GM19395 (cell line): ENCODE measurements around the gene CRISPLD2.

Source experiments
- ATAC-seq: cut with Tn5 transposase; IDR thresholded peaks from one replicate; pipeline ENCODE4 v1.9.1; 2021; ENCODE audit warnings: mild to moderate bottlenecking, moderate library complexity; ENCODE audit not compliant: unreplicated experiment

Gene CRISPLD2

DNA sequence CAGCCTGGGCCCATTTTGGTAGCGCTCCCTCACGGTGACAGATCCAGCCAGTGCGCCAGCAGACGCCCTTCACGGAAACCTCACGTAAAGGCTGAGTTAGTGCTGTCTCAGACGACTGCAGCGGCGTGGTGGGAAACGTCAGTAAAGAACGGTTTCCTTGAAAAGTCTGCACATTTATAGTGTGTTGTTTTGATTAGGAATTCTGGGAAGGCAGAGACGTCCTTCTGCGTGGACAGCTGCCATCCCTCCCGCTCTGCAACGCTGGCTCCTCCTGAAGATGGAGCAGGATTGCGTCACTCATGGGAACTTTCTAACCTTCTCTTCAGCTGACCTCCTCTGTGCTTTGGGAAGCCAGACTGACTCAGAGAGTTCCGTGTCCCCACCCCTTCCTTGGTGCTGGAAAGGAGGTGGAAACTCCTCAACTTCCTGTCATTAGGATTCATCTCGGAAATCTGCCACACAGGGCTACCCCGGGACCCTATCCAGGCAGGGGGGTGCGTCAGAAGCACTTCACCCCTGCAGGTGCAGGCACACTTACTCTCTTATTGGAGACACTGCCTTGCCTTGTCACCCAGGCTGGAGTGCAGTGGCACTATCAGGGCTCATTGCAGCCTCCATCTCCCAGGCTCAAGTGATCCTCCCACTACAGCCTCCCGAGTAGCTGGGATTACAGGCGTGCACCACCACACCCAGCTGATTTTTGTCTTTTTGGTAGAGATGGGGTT lies 24.3 kb upstream of the CRISPLD2 start:
- ATAC-seq = no peak

DNA sequence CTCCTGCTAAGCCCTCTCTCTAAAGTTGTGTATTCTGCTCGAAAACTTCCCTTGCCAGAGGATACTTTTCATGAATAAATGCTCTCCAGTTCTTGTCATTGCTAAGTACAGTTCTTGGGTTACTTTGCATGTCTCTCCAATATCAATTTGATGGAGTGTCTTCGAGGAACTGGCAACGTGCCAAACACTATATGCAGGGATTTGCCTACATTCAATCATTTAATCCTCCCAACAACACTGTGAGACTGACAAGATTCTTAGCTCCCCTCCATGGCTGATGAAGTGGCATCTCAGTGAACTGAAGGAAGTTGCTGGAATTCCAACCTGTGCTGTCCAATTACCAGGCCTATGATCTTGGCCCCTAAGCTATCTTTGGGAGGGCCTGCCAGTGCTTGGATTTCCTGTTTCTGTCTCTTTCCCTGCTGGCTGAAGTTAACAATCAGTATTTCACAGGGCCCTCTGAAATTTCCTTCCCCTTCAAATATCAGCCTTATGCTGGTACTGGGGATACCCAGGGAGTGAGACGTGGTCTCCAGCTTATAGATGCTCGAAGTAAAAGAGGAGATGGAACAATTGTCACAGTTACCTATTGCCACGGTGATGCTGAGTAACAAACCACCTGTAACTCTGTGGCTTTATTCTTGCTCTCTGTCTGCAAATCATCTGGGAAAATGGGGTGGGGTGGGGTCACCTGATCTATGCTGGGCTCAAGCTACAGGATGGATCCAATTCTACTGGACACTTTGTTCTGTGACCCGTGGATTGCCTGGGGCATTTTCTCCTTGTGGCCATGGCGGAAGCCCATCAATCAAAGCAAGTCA lies 19.4 kb upstream of the CRISPLD2 start:
- no peak for ATAC-seq

DNA sequence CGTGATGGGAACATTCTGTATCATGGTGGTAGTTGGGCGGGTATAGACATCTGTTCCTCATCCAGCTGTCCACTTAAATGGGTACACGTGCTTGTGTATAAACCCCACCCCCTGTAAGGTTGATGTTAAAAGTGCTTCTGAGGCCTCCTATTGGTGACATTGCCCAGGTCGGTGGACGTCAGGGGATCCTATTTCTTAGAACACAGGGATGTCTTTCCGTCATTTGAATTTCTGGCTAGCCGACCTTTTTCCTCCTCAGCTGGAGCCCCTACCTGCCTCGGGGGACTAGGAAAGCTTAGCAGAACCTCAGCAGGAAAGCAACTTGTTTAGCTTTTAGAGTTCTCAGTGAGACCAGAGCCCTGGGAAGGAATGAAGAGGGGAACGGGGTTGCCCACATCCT lies 16.6 kb upstream of the CRISPLD2 start:
- ATAC-seq = no peak

DNA sequence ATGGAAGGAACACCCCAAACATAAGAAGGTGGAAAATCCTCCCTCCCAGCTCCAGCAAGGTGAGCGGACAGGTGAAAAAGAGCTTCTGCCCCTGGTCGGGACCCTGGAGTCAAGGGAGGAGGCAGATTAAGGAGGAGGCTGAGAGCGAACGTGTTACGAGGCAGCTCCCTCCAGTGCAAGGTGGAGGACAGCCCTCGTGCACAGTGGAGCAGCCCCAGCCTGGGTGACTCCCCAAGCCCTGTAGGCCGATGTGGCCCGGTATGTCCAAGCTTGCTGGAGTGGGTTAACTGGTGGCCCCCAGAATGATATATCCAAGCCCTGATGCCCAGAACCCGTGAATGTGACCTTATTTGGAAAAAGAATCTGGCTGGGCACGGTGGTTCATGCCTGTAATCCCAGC lies 15.5 kb upstream of the CRISPLD2 start:
- ATAC-seq = no peak

DNA sequence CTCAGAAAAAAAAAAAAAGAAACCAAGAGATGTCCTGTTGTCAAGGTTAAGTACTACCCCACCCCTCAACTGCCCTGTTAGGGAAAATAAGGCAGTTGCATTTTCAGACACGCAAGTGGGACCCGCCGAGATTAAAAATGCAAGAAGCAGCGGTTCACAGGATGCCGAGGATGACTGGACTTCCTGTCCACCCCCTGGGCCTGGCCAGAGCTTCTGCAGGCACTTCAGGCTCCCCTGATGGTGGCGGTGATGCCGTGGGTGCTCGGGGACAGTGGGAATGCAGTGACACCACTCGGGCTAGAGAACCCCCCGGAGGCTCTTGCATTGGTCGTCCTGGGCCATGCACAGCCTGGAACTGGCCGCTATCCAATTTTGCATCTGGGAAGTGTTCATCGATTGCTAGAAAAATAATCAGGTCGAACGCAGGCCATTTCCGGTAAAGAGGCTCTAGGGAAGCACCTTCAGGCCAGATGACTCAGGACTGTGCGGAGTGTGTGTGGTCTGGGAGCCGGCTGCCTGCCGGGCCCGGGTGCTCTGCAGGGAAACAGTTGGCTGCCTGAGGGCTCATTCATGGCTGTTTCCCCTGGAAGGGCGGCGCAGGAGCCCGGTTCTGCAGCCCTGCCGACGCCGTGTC lies 13.4 kb upstream of the CRISPLD2 start:
- ATAC-seq = no peak

- no peak for ATAC-seq
Observed at GRCh38 chr16:84806890-84807258, 12.9 kb upstream of the CRISPLD2 start.

DNA sequence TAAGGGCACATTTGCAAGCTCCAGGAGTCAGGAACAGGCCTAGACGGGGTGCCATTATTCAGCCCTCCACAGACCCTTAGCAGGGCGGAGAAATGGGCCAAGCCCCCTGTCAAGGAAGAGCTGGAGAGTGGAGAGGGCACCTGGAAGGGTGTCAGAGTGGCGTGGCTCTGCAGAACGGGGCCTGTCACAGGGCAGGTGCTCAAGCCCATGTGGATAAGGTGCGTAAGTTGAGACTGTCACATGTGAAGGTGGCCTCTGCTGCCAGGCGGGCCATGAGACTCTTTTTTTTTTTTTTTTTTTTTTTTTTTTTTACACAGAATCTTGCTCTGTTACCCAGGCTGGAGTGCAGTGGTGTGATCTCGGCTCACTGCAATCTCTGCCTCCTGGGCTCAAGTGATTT lies 12.0 kb upstream of the CRISPLD2 start:
- ATAC-seq = no peak

DNA sequence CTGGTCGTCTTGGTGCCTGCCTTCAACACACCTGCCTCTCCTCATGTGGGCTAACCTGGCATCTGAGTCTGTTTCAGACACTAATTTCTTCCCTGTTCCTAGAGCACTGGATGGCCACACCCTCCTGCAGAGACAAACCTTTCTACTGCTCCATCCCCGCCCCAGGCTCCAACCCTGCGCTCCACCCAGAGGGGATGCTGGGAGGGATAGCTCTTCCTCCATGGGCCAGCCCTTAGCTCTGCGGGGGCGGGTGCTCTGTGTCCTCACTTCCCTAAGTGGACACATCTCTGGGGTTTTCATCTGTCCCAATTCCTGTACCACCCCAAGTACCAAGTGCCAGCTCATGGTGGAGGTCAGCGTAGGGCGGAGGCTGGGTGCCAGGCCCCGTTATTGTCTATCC lies 11.0 kb upstream of the CRISPLD2 start:
- no peak for ATAC-seq

DNA sequence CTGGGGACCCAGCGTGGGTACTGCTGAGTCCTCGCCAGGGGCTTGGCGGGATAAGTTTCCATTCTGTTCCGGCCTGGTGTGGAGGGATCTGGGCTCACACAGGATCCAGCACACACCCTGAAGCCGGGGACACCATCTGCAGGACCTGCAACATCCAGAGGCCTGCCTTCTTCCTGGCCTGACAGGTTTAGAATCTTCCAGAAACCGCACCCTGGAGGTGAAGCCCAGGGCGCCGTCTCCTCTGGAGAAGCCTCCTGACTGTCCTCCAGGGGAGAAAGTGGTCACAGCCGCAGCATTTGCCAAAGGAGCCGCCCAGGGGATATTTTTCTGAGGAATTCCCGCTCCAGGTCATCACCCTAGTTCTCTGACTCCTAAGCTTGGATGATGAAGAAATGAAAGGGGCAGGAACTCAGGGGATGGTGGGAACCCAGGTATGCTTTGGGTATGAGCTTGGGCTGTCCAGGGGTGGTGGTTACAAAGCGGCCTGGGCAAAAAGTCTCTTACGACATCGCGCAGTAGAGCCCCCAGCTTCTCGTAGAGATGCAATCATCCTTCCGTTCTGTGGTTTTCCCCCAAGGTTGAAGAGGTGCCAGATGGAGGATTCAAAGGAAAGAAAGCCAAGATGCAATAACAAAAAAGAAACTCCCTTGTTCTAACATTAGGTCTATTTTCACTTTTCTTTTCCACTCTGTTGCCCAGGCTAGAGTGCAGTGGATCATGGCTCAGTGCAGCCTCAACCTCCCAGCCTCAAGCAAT lies 9.1 kb upstream of the CRISPLD2 start:
- no peak for ATAC-seq

DNA sequence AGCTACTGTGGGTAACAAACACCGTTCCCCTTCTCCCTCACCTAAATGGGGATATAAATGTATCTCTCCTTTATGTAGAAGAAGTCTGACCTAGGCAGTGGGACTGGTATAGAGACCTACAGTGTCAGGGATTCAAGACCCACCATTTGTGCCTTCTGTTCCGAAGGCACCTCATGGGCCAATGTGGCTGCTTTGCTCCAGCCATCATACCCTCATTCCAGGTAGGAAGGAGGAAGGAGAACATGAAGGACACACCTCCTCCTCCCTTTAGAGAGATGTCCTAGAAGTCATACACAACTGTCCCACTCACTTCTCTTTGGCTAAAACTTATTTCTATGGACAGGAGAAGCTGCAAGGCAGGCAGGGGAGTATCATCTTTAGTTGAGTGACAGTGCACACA lies 8.3 kb upstream of the CRISPLD2 start:
- ATAC-seq = no peak

GRCh38 chr16:84813141-84813934 lies 6.4 kb upstream of the CRISPLD2 start:
- no peak for ATAC-seq

DNA sequence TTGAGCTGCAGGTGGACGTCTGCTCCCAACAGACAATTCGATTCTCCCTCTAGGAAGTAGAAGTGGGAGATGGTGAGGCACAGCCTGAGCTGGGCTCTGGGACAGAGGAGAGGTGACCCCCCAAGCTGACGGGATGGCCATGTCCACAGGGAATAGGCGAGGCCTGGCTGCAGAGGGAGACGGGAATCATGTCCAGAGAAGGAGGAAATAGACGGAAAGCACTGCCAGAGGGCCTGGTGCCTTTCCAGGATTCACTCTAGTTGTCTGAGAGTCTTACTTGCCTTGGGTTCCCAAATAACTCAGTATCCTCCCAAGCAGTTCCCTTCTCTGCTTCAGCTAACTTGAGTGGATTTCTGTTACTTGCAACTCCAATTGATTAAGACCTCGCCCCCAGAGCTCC lies 4.3 kb upstream of the CRISPLD2 start:
- ATAC-seq = no peak

- ATAC-seq = no peak
Observed at GRCh38 chr16:84816023-84816422, 3.8 kb upstream of the CRISPLD2 start.

DNA sequence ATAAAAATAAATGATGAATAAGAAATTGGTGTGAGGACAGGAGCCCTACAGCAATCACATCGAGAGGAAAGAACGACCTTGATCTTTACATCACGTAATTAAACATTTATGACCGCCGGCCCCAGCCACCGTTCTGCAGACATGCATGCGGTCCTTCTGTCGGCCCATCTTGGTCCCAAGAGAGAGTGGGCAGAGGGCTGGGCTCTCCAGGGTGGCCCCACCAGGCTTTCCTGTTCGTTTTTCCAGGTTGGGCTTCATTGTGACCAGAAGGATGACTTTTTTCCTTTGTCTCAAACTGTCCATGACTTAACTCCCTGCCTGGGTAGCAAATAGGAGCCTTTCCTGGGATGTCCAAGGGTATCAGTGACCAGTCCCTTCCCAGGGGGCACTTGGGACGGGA lies 3.3 kb upstream of the CRISPLD2 start:
- ATAC-seq = no peak

DNA sequence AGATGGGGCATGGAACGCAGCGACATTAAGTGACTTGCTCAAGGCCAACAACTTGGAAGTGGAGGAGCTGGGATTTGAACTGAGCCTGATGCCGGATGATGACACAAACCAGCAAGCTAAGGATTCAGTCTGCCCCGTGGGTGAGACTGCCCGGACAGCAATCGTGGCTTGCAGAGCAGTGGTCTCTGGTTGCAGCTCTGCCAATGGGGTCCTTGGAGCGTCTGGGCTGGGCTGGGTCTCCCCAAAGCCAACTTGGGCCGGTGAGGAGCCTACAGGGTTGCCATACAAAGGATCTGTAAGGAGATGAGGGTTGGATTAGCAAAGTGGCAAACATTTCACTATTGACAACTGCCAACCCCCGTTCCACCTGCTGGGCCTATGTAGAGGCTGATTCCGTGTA lies 2.6 kb upstream of the CRISPLD2 start:
- no peak for ATAC-seq

DNA sequence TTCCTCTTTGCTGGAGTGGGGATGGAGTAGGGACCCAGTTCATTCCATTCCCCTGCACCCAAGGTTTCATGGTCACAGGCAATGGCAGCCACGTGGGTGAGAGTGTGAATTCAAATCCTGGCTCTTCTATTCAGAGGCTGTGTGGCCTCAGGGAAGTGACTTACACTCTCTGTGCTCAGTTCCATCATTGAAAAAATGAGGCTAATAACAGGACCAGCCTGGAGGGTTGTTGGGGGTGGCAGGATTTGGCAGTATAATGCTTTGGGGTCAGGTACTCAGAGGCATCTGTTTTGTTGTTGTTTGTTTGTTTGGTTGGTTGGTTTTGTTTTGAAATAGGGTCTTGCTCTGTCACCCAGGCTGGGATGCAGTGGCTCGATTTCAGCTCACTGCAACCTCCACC lies 2.2 kb upstream of the CRISPLD2 start:
- ATAC-seq = no peak

DNA sequence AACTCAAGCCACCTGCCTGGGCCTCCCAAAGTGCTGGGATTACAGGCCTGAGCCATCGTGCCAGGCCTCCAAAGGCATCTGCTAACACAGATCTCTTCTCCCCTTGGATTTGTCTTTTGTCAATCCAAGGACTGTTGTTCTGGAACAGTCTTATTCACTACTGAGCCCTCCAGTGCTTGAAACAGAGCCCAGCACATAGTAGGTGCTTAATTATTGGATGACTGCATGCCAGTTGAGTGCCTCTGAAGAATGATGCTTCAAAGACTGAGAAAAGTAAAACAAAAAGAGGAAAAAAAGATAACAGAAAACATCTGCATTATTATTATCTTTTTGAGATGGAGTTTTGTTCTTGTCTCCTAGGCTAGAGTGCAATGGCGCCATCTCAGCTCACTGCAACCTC lies 1.7 kb upstream of the CRISPLD2 start:
- no peak for ATAC-seq

GRCh38 chr16:84818989-84819643 lies 669 bp upstream of the CRISPLD2 start:
- no peak for ATAC-seq

DNA sequence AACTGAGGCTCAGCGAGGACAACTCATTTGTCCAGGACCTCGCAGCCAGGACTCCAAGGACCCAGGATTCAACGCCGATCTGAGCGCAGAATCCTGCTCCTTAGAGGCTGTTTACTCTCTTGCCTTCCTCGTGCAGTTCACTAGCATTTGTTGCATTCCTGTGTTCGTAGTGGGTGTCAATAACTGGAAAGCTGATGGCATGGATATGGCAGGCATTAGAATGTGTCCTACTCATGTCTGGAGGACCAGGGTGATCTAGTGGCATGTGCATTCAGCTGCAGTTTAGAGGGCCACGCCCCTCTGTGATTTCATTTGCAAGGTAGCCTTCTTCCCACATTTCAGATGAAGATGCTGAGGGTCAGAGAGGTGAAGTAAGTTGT lies 510 bp downstream of the CRISPLD2 start:
- ATAC-seq = no peak

- ATAC-seq = no peak
Observed at GRCh38 chr16:84820771-84821170, 986 bp downstream of the CRISPLD2 start.
